H1 (cell line): ENCODE results near the gene UBE2E2. TPM values are rescaled to one million over a fixed set of nuclear protein-coding genes. Genes with fewer than 3 reads are reported as not detected.
A peak's percentile ranks its signal among the peaks of the same experiment; 100 is the strongest.

ENCODE experiments used
- CTCF ChIA-PET: fragments of 300-600 bp; sonication (Branson Sonifier 250); formaldehyde crosslinking; loops from one replicate; lab custom pipeline; 2021; ENCODE audit not compliant: partially characterized antibody; lab: Charles Lee
- POLR2A ChIA-PET: fragments of 300-600 bp; sonication (Branson Sonifier 250); formaldehyde crosslinking; loops from one replicate; lab custom pipeline; 2021; ENCODE audit warnings: inconsistent platforms; ENCODE audit not compliant: partially characterized antibody; lab: Charles Lee
- DNase-seq, 2 experiments: peaks; one replicate each; pipeline versions ENCODE4 v3.0.0 to v3.0.0-alpha.2; 2010 to 2022; ENCODE audit warnings: low spot score in 2 of 2, low read depth in 1 of 2, mixed read lengths in 1 of 2
- FAIRE-seq: peaks from 2 replicates; lab custom pipeline; 2011; peaks lifted over from hg19 to GRCh38; lab: Jason Lieb, UNC
- H2AFZ ChIP-seq: 2 replicates; pipeline ENCODE4 v1.8.1; 2012; ENCODE audit warnings: low read length, inconsistent platforms
- H2AK5ac ChIP-seq: 2 replicates; pipeline ENCODE4 v1.6.1; 2013; ENCODE audit warnings: low read depth, low read length
- H2BK120ac ChIP-seq: replicated peaks from 2 replicates; pipeline ENCODE3; 2013; ENCODE audit warnings: low read depth, low read length, inconsistent platforms
- H2BK12ac ChIP-seq: 2 replicates; pipeline ENCODE4 v1.6.1; 2013; ENCODE audit warnings: low read depth, low read length
- H2BK15ac ChIP-seq: 2 replicates; pipeline ENCODE4 v1.6.1; 2013; ENCODE audit warnings: low read length
- H2BK20ac ChIP-seq: 2 replicates; pipeline ENCODE4 v1.6.1; 2013; ENCODE audit warnings: low read length
- H2BK5ac ChIP-seq: 2 replicates; pipeline ENCODE4 v1.6.1; 2013; ENCODE audit warnings: low read depth, low read length
- H3K14ac ChIP-seq: 2 replicates; pipeline ENCODE4 v1.6.1; 2013; ENCODE audit warnings: inconsistent platforms; ENCODE audit not compliant: insufficient read length
- H3K18ac ChIP-seq: 2 replicates; pipeline ENCODE4 v1.6.1; 2013; ENCODE audit warnings: low read length; ENCODE audit errors: extremely low read depth
- H3K23ac ChIP-seq: 2 replicates; pipeline ENCODE4 v1.6.1; 2013; ENCODE audit warnings: inconsistent platforms; ENCODE audit not compliant: insufficient read length
- H3K23me2 ChIP-seq: 2 replicates; pipeline ENCODE4 v1.6.1; 2013; ENCODE audit warnings: low read depth, low read length
- H3K27ac ChIP-seq: 2 replicates; pipeline ENCODE4 v1.6.1; 2011; ENCODE audit warnings: low read depth, low read length, inconsistent platforms
- H3K27me3 ChIP-seq, 4 experiments: replicated peaks in 1 of 4; 1 replicate in 1 of 4; 2 replicates in 3 of 4; pipeline versions ENCODE4 v1.6.1 to v1.8.1; 2011 to 2013; ENCODE audit warnings: low read length in 3 of 4, mild to moderate bottlenecking in 3 of 4, inconsistent platforms in 2 of 4, mixed read lengths in 2 of 4, moderate library complexity in 1 of 4; ENCODE audit not compliant: control insufficient read depth in 3 of 4, insufficient read depth in 3 of 4; ENCODE audit errors: extremely low read depth in 1 of 4
- H3K36me3 ChIP-seq, 4 experiments: 2 replicates each; pipeline versions ENCODE4 v1.6.1 to v1.8.1; 2011 to 2013; ENCODE audit warnings: mild to moderate bottlenecking in 4 of 4, low read length in 3 of 4, moderate library complexity in 2 of 4, control low read depth in 1 of 4, inconsistent platforms in 1 of 4; ENCODE audit not compliant: insufficient read depth in 4 of 4, control insufficient read depth in 2 of 4
- H3K4ac ChIP-seq: replicated peaks from 2 replicates; pipeline ENCODE3; 2013; ENCODE audit warnings: low read length, low read depth, mixed read lengths, inconsistent platforms; ENCODE audit not compliant: insufficient read length
- H3K4me1 ChIP-seq, 4 experiments: replicated peaks in 1 of 4; 1 replicate in 1 of 4; 2 replicates in 3 of 4; pipeline versions ENCODE4 v1.6.1 to v1.8.1; 2011 to 2013; ENCODE audit warnings: low read length in 3 of 4, inconsistent platforms in 2 of 4, mixed read lengths in 1 of 4; ENCODE audit not compliant: insufficient read depth in 4 of 4, control insufficient read depth in 3 of 4
- H3K4me2 ChIP-seq, 2 experiments: 2 replicates each; pipeline versions ENCODE4 v1.6.1 to v1.8.1; 2011 to 2013; ENCODE audit warnings: low read depth in 2 of 2, low read length in 2 of 2, control low read depth in 1 of 2, inconsistent platforms in 1 of 2, mild to moderate bottlenecking in 1 of 2; ENCODE audit not compliant: insufficient read depth in 1 of 2
- H3K4me3 ChIP-seq, 4 experiments: fragments of 200-600, 300-600 bp in 1 of 4; sonication (generic), shearing (Covaris generic), sonication (Bioruptor Twin) in 1 of 4; 2 replicates each; pipeline versions ENCODE4 v1.5.1 to v1.8.1; 2011 to 2016; ENCODE audit warnings: low read length in 4 of 4, low read depth in 3 of 4, control low read depth in 2 of 4, inconsistent platforms in 2 of 4, mild to moderate bottlenecking in 2 of 4, mixed read lengths in 1 of 4, moderate library complexity in 1 of 4; ENCODE audit not compliant: insufficient read depth in 2 of 4; ENCODE audit errors: extremely low read depth in 1 of 4
- H3K56ac ChIP-seq: replicated peaks from 2 replicates; pipeline ENCODE3; 2013; ENCODE audit warnings: low read depth, mild to moderate bottlenecking, mixed read lengths, low read length, inconsistent platforms; ENCODE audit not compliant: insufficient read length
- H3K79me1 ChIP-seq: 2 replicates; pipeline ENCODE4 v1.6.1; 2013; ENCODE audit warnings: low read depth, low read length, control low read depth
- H3K79me2 ChIP-seq, 2 experiments: 2 replicates each; pipeline versions ENCODE4 v1.6.1 to v1.8.1; 2012 to 2013; ENCODE audit warnings: low read length in 2 of 2, mild to moderate bottlenecking in 2 of 2, inconsistent platforms in 1 of 2; ENCODE audit not compliant: insufficient read depth in 2 of 2, control insufficient read depth in 1 of 2
- H3K9ac ChIP-seq, 4 experiments: replicated peaks in 1 of 4; 1 replicate in 1 of 4; 2 replicates in 3 of 4; pipeline versions ENCODE4 v1.6.1 to v1.8.1; 2011 to 2013; ENCODE audit warnings: low read depth in 3 of 4, low read length in 3 of 4, control low read depth in 2 of 4, mild to moderate bottlenecking in 2 of 4, moderate library complexity in 2 of 4, inconsistent platforms in 1 of 4; ENCODE audit errors: extremely low read depth in 1 of 4
- H3K9me3 ChIP-seq, 2 experiments: 2 replicates each; pipeline versions ENCODE4 v1.6.1 to v1.8.1; 2012 to 2013; ENCODE audit warnings: mild to moderate bottlenecking in 2 of 2, moderate library complexity in 2 of 2, control low read depth in 1 of 2, inconsistent platforms in 1 of 2, low read depth in 1 of 2, low read length in 1 of 2, mixed read lengths in 1 of 2; ENCODE audit not compliant: insufficient read depth in 2 of 2
- H4K20me1 ChIP-seq, 2 experiments: replicated peaks in 1 of 2; 2 replicates each; pipeline versions ENCODE3 to v1.8.1; 2011 to 2013; ENCODE audit warnings: inconsistent platforms in 2 of 2, low read length in 2 of 2, mild to moderate bottlenecking in 1 of 2; ENCODE audit not compliant: insufficient read depth in 2 of 2, control insufficient read depth in 1 of 2
- H4K5ac ChIP-seq: 2 replicates; pipeline ENCODE4 v1.6.1; 2013; ENCODE audit warnings: low read length, low read depth, mixed read lengths, inconsistent platforms; ENCODE audit not compliant: insufficient read length
- H4K8ac ChIP-seq: 2 replicates; pipeline ENCODE4 v1.8.0; 2013; ENCODE audit warnings: mild to moderate bottlenecking, moderate library complexity, low read length, inconsistent platforms; ENCODE audit not compliant: insufficient read depth; ENCODE audit errors: extremely low read depth
- H4K91ac ChIP-seq: replicated peaks from 2 replicates; pipeline ENCODE3; 2013; ENCODE audit warnings: low read length, mixed read lengths, inconsistent platforms; ENCODE audit not compliant: insufficient read length
- JUND ChIP-seq: IDR thresholded peaks from 2 replicates; pipeline ENCODE4 v1.6.1; 2011; ENCODE audit warnings: mild to moderate bottlenecking, improper control_type of control experiment, low read length
- NANOG ChIP-seq: IDR thresholded peaks from 2 replicates; pipeline ENCODE4 v1.6.1; 2011; ENCODE audit warnings: low read length, low read depth, mild to moderate bottlenecking, inconsistent platforms; ENCODE audit not compliant: insufficient read depth, poor library complexity, severe bottlenecking
- SIRT6 ChIP-seq: IDR thresholded peaks from one replicate; pipeline ENCODE4 v1.7.1; 2012; ENCODE audit warnings: low read length, inconsistent platforms
- TBP ChIP-seq: IDR thresholded peaks from 2 replicates; pipeline ENCODE4 v1.6.1; 2011; ENCODE audit warnings: low read depth, low read length, improper control_type of control experiment
- TEAD4 ChIP-seq: IDR thresholded peaks from 2 replicates; pipeline ENCODE4 v1.6.1; 2012; ENCODE audit warnings: low read depth, low read length, inconsistent platforms, mixed read lengths
- WGBS, 2 experiments: shearing (Covaris generic) in 1 of 2; methylation state at CpG; one replicate each; pipeline versions ENCODE4 v1.1.6 to v1.1.7; 2013 to 2015; ENCODE audit warnings: low lambda C conversion rate in 2 of 2, mixed read lengths in 2 of 2, inconsistent platforms in 1 of 2, low coverage in 1 of 2, missing lambda C conversion rate in 1 of 2; ENCODE audit not compliant: insufficient replicate concordance in 2 of 2, insufficient coverage in 1 of 2, insufficient read length in 1 of 2; ENCODE audit errors: extremely low coverage in 1 of 2, missing lambda C conversion rate in 1 of 2; 5-methylcytosine and 5-hydroxymethylcytosine counted together
- polyA plus RNA-seq, 7 experiments: library from polyadenylated mRNA; depleted of rRNA in 3 of 7; stranded (reverse) in 5 of 7; unstranded in 2 of 7; fragments of >200 nt in 5 of 7; fragments of 200-250 nt in 2 of 7; gene quantifications; 1 replicate in 5 of 7; 2 replicates in 1 of 7; 4 replicates in 1 of 7; pipeline versions ENCODE4 v1.2.1 to v1.2.3, GENCODE V29; 2011 to 2013; ENCODE audit warnings: missing spikeins in 2 of 7, mixed read lengths in 2 of 7
- total RNA-seq: library from RNA; stranded (reverse); fragmentation: NEBNext Ultra II Directional; extraction: Animal tissue kit (Norgen Biotek cat#: 25700); gene quantifications from 2 replicates; pipeline ENCODE4 v1.2.1, GENCODE V29; 2021

The UBE2E2 gene
- total and polyA plus RNA-seq, 2 of the 8 experiments (the other 6 are each of a cell fraction or from before 2014, with no cell fraction given): 57.6 to 70.6 TPM

- no peak overlapping the region for H2BK20ac ChIP-seq
- H3K18ac ChIP-seq: no peak overlapping the region
- no peaks in the 10 kb centered on the region for H3K27me3 ChIP-seq
- H4K91ac ChIP-seq: no peak overlapping the region
- peak overlapping the region; percentile 33; the same call in 1 of the 2 replicates for H2BK15ac ChIP-seq
- H3K9ac ChIP-seq: no peak overlapping the region
- DNase-seq: no peak
- CTCF ChIA-PET: interaction anchor here (0.6 to 1.0 kb wide), 3 partner anchors 94 to 436 kb away, joined by 3 to 4 read pairs (median 3); no protein-coding TSS in a partner anchor
- H3K27ac ChIP-seq: no peak overlapping the region
- H3K4me2 ChIP-seq: no peak overlapping the region
- H2AK5ac ChIP-seq: no peak overlapping the region
- H4K5ac ChIP-seq: no peak overlapping the region
- no peak overlapping the region for H4K8ac ChIP-seq
- FAIRE-seq: no peak
- TF ChIP-seq TBP (no peak), JUND (no peak), SIRT6 (no peak), NANOG (no peak), TEAD4 (no peak)
- TF ChIP-seq, all 59 proteins: peak for 0
- POLR2A ChIA-PET: no interaction called here
- no peak overlapping the region for H3K4ac ChIP-seq
- H2AFZ ChIP-seq: no peak overlapping the region
- peaks cover 0 to 7% (median 3%) of the 10 kb centered on the region in 4 experiments; a peak in 3 of 7 replicates for H3K4me1 ChIP-seq
- 89% methylated on average over 11 of the region's 11 CpGs; no CpG with 5 or more reads in 1 of the 2 experiments for WGBS, 2 experiments
- H3K36me3 ChIP-seq: no peaks in the 10 kb centered on the region
- peak overlapping the region; percentile 4; the same call in 1 of the 2 replicates for H2BK5ac ChIP-seq
- no peaks in the 10 kb centered on the region for H3K79me1 ChIP-seq
- no peaks in the 10 kb centered on the region for H4K20me1 ChIP-seq
- no peak overlapping the region for H2BK120ac ChIP-seq
- H3K4me3 ChIP-seq: no peak overlapping the region
- no peak overlapping the region for H3K14ac ChIP-seq
- H3K9me3 ChIP-seq: no peaks in the 10 kb centered on the region
- no peak overlapping the region; the same call in 1 of the 2 replicates for H2BK12ac ChIP-seq
- no peaks in the 10 kb centered on the region for H3K79me2 ChIP-seq
- no peaks in the 10 kb centered on the region for H3K23me2 ChIP-seq
- H3K56ac ChIP-seq: no peak overlapping the region
- H3K23ac ChIP-seq: no peak overlapping the region
These were observed 398.1 kb downstream of the UBE2E2 start for GRCh38 chr3:23601091-23601822.
